NCI-H1092 (cell line): ENCODE data around the gene LTO1.
"Not testable (repeated sequence)": the region's sequence is repeated elsewhere in the genome, so short reads cannot be mapped to it uniquely, and the experiment has no call there.

Source experiments
- DNase-seq: peaks from one replicate; lab custom pipeline; 2025; lab: John Stamatoyannopoulos, UW

The LTO1 gene

GRCh38 chr11:69700278-69701140, 25.4 kb upstream of the LTO1 start:
- peak; percentile 83 for DNase-seq

- peak; percentile 50 for DNase-seq
These were observed 24.1 kb upstream of the LTO1 start for GRCh38 chr11:69699213-69699612.

- no peak for DNase-seq
These were observed 23.2 kb upstream of the LTO1 start for GRCh38 chr11:69698362-69698761.

- no peak for DNase-seq
These were observed 22.7 kb upstream of the LTO1 start for GRCh38 chr11:69697861-69698260.

GRCh38 chr11:69697469-69697843, 22.3 kb upstream of the LTO1 start:
- DNase-seq, result no peak

GRCh38 chr11:69696749-69697468, 21.8 kb upstream of the LTO1 start:
- DNase-seq, result no peak

GRCh38 chr11:69695995-69696394, 20.8 kb upstream of the LTO1 start:
- DNase-seq, result not testable (repeated sequence)

GRCh38 chr11:69695581-69695980, 20.4 kb upstream of the LTO1 start:
- DNase-seq, result no peak

- peak; percentile 24 for DNase-seq
These were observed 19.6 kb upstream of the LTO1 start for GRCh38 chr11:69694781-69695180.

GRCh38 chr11:69692422-69692821, 17.3 kb upstream of the LTO1 start:
- DNase-seq, result no peak

GRCh38 chr11:69691463-69691862, 16.3 kb upstream of the LTO1 start:
- no peak for DNase-seq

- no peak for DNase-seq
These were observed 14.5 kb upstream of the LTO1 start for GRCh38 chr11:69689484-69690319.

GRCh38 chr11:69687969-69688771, 13.0 kb upstream of the LTO1 start:
- not testable (repeated sequence) for DNase-seq

- DNase-seq, result no peak
These were observed 11.7 kb upstream of the LTO1 start for GRCh38 chr11:69686856-69687255.

- no peak for DNase-seq
These were observed 11.3 kb upstream of the LTO1 start for GRCh38 chr11:69686452-69686851.

- DNase-seq, result no peak
These were observed 10.2 kb upstream of the LTO1 start for GRCh38 chr11:69685348-69685747.

GRCh38 chr11:69684651-69685050, 9.5 kb upstream of the LTO1 start:
- DNase-seq, result no peak

- DNase-seq, result no peak
These were observed 8.7 kb upstream of the LTO1 start for GRCh38 chr11:69683764-69684333.

GRCh38 chr11:69682681-69683326, 7.7 kb upstream of the LTO1 start:
- no peak for DNase-seq

GRCh38 chr11:69682221-69682620, 7.1 kb upstream of the LTO1 start:
- no peak for DNase-seq

GRCh38 chr11:69680688-69681087, 5.5 kb upstream of the LTO1 start:
- DNase-seq, result no peak
